Lower leg skin (tissue), 4 donors: ENCODE measurements around the gene CLEC2D. TPM values are rescaled to one million over a fixed set of nuclear protein-coding genes. Genes with fewer than 3 reads are reported as not detected.
A peak's percentile ranks its signal among the peaks of the same experiment; 100 is the strongest.
"Not testable (repeated sequence)": the region's sequence is repeated elsewhere in the genome, so short reads cannot be mapped to it uniquely, and the experiment has no call there.

Experiments
- DNase-seq, 2 donors: peaks; one replicate each; pipeline ENCODE4 v3.0.0-alpha.2; 2019; ENCODE audit warnings: low spot score in 2 of 2
- H3K4me3 ChIP-seq: fragments of 200-600 bp; sonication (generic); 2 replicates; pipeline ENCODE4 v1.5.1; 2017; ENCODE audit warnings: mild to moderate bottlenecking, low read depth; ENCODE audit not compliant: poor library complexity, severe bottlenecking
- CTCF ChIP-seq, 3 donors: fragments of 450-650 bp; IDR thresholded peaks; one replicate each; pipeline ENCODE4 v1.5.1; 2016; ENCODE audit warnings: antibody characterized with exemption in 3 of 3, mild to moderate bottlenecking in 3 of 3, moderate library complexity in 2 of 3
- POLR2A ChIP-seq, 2 donors: fragments of 450-650 bp; IDR thresholded peaks; one replicate each; pipeline ENCODE4 v1.6.1; 2016 to 2017; ENCODE audit warnings: antibody characterized with exemption in 2 of 2, mild to moderate bottlenecking in 1 of 2, moderate library complexity in 1 of 2
- WGBS, 2 donors: methylation state at CpG; one replicate each; pipeline ENCODE4 v1.1.5; 2018; 5-methylcytosine and 5-hydroxymethylcytosine counted together
- intact Hi-C: fragments of 100-400 bp; cut with DNase I; formaldehyde crosslinking; loops from one replicate; pipeline ENCODE4 v1.15.0; 2023; ENCODE audit warnings: low total_unique reads
- total RNA-seq, 4 donors: library from RNA; depleted of rRNA; stranded (reverse); fragments of >200 nt; gene quantifications; one replicate each; pipeline ENCODE4 v1.1.0, GENCODE V29; 2016

Gene CLEC2D
- total RNA-seq, 4 donors from 2014 or later = 1.6 to 7.8 (median 2.5) TPM

- no peak overlapping the region for H3K4me3 ChIP-seq
- intact Hi-C loops = no loop called here
- TF ChIP-seq CTCF (IDR thresholded peaks at IDR 0.05) (no peak), POLR2A (IDR thresholded peaks at IDR 0.05) (no peak)
- DNase-seq = no peak
Measured at GRCh38 chr12:9643266-9643660, 26.2 kb upstream of the CLEC2D start.

DNA sequence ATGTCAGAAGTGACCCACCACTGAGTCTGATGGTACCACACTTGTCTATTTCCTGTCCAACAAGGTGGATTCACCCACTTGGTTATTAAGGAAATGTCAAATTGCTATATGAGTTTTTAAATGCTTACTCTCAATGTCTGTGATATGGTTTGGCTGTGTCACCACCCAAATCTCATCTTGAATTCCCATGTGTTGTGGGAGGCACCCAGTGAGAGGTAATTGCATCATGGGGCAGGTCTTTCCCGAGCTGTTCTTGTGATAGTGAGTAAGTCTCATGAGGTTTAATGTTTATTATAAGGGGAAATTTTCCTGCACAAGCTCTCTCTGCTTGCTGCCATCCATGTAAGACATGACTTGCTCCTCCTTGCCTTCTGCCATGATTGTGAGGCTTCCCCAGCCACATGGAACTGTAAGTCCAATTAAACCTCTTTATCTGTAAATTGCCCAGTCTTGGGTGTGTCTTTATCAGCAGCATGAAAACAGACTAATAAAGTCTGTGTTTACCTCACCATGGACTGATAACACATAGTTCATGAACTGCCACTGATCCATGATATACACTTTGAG, 24.4 kb upstream of the CLEC2D start:
- DNase-seq, H3K4me3 ChIP-seq, intact Hi-C loops: not testable (repeated sequence)
- 57 to 62% methylated on average over 1 of the region's 1 CpG for WGBS, 2 donors

GRCh38 chr12:9646794-9647781, 22.4 kb upstream of the CLEC2D start:
- intact Hi-C loops = no loop called here
- no peak for TF ChIP-seq CTCF (IDR thresholded peaks at IDR 0.05)
- no peak for TF ChIP-seq POLR2A (IDR thresholded peaks at IDR 0.05)
- no peak for DNase-seq
- 36 to 41% methylated on average over 13 of the region's 13 CpGs for WGBS, 2 donors
- no peak overlapping the region for H3K4me3 ChIP-seq

- TF ChIP-seq CTCF (IDR thresholded peaks at IDR 0.05) = no peak
- peak in 1 of 2 donors; percentile 31 for TF ChIP-seq POLR2A (IDR thresholded peaks at IDR 0.05)
- peak overlapping the region; percentile 57 for H3K4me3 ChIP-seq
- 0% methylated on average over 24 to 28 of the region's 55 CpGs for whole genome bisulfite sequencing, 2 donors
- peak; percentile 70 to 96 for DNase-seq
- intact Hi-C loops = no loop called here
Measured at GRCh38 chr12:9647825-9648700, 21.4 kb upstream of the CLEC2D start.

DNA sequence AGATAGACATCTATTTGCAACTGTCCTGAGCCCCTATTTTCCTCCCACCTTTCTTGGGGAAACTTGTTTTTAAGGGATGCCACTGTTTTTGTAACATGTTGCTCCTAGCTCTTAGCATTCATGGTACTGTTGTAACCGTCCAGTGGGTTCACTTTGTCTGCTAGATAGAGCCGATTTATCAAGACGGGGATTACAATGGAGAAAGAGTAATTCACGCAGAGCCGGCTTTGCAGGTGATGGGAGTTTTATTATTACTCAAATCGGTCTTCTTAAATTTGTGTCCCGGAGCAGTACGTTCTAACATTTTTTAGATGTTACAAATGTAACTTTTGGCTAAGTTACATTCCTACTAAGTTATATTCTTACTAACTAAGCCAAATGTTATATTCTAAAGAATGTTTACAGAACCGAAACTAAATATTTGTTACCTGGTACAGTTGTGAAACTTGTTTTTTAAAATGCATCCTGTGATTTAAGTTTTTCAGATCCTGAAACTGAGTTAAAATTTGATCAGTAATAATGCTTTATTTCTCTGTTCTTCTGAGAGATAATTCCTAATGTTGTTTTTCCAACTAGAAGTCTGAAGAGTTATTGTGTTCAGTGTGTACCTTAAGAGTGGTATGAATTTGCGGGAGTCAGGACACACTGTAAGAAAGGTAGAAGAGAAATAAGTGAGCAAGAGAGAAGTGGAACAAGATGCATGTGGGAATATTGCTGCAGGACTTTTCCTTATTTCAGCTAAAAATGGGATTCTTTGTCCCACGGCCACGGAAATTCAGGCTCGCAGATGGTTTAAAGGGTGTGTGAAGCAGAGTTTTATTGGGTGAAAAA, 20.6 kb upstream of the CLEC2D start:
- 5 to 6% methylated on average over 13 of the region's 13 CpGs for WGBS, 2 donors
- H3K4me3 ChIP-seq = peak overlapping the region; percentile 57
- DNase-seq = no peak
- TF ChIP-seq POLR2A (IDR thresholded peaks at IDR 0.05) (no peak), CTCF (IDR thresholded peaks at IDR 0.05) (no peak)
- intact Hi-C loops = no loop called here
